GM19397 (cell line): ENCODE measurements around the gene ZFYVE19.
"Not testable (repeated sequence)": the region's sequence is repeated elsewhere in the genome, so short reads cannot be mapped to it uniquely, and the experiment has no call there.

ENCODE experiments used
- ATAC-seq: cut with Tn5 transposase; IDR thresholded peaks from one replicate; pipeline ENCODE4 v1.9.1; 2021; ENCODE audit warnings: mild to moderate bottlenecking, moderate library complexity; ENCODE audit not compliant: unreplicated experiment

The ZFYVE19 gene

DNA sequence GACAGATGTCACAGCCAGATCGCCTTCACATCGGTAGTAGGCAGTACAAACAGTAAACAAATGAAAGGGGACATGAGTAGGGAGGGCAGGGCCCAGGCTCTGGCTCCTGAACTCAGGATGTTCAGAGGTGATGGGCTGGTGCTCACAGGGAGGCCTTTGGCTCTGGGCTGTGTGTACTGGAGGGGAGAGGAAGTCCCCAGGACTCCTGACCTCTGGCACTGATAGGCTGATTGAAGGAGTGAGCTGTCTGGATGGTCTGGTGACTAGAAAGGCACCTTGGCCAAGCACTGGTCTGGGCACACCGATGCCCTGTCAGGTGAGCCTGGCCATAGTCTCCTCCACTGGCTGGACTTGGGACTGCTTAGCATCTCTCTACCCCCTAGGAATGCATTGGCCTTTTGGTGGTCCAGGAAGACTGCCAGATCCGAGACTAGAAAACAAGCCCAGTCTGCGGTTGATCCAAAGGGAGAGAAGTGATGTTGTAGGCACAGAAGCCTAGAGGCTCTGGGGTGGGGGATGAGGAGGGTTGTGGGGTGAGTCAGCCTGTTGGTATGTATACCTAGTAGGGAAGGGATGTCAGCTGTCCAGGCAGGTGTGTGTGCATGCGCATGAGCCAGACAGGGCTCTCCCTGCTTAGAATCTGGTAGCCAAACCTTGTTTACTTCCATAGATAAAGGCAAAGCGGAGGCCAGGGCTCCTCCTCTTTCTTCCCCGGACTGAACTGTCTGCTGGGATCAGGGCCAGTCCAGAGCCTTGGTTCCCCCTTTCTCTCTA, 38.8 kb downstream of the ZFYVE19 start:
- ATAC-seq: no peak

DNA sequence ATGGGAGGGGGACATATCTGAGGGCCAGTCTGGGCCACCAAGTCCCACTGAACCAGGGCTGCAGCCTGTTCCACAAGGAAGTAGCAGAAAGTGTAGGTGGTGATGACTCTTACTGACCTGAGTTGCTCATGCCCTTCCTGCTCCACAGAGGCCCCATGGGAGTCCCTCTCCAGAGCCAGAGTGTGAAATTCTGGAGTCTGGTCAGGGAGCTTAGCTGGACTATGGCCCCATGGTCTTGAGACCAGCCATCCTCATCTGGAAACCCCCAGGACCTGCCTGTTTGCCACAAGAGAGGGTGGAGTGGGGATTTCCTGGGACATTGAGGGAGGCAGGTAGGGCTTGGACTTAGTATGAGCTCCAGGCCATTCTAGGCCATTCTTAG, 39.9 kb downstream of the ZFYVE19 start:
- ATAC-seq: no peak

DNA sequence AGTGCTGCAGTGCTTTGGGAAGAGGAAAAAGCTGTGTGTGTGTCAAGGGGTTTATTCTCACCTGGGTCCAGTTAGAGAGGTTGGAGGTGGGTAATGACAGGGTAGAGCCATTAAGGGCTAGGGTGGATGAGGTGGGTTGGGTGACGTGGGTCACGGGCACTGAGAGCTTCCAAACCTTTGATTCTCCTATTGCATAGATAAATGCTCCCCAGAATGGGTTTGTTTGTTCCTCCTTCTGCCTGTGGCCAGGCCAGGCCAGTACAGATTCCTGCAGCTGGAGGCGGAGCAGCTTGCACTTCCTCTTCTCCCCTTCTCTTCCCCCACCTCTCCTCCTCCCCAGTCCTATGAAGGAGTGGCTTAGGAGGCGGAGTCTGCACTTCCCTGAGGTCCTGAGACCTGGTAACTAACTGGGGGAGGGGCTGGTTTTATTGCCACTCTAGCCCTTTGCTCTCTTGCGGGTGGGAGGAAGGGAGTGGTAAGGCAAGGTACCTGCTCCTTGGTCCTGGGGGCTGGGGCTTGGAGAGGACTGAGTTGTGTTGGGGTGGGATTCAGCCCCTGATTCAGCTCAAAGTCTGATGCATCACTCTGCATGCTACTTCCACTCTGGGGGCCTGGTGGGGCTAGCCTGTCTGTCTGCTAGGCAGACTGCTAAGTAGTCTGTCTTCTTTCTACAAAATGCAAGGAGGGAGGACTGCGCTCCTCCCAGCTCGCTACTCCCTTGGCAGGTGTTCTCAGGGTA, 40.5 kb downstream of the ZFYVE19 start:
- ATAC-seq: no peak

DNA sequence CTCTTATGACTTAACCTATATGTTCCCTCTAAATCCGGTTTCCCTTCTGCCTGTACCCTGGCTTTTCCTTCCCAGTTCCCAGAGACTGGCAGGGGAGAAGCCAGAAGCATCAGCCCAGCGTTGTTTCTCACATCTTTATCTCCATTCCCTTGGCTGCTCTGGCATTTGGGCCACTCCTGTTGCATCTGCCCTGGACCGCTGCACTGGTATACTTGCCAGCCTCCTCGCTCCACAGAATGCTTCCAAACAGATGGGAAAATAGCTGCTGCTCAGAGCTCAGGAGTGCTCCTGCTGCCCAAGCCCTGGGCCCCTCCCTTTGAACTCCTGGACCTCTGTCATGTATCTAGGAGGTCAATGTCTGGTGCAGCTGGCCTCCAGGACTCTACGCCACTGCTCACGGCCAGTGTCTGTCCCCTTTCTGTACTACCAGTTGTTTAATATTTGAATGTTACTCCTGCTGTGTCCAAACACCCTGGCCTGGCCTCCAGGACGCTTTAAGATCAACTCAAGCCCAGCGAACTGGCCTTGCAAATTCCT, 43.8 kb downstream of the ZFYVE19 start:
- no peak for ATAC-seq

DNA sequence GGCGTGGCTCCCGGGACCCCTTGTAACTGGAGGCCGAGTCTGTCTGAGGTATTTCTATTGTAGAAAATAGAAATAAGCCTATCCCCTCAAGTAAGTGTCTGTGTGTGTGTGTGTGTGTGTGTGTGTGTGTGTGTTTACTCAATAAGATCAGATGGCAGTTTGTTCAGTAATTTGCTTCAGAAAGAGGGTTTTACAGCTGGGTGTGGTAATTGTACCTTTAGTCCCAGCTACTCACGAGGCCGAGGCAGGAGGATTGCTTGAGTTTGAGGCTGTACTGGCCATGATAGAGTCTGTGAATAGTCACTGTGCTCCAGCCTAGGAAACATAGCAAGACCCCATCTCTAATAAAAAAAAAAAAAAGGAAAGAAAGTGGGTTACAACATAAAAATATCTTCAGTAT, 45.6 kb downstream of the ZFYVE19 start:
- no peak for ATAC-seq

GRCh38 chr15:40853241-40853890, 46.5 kb downstream of the ZFYVE19 start:
- ATAC-seq: no peak

DNA sequence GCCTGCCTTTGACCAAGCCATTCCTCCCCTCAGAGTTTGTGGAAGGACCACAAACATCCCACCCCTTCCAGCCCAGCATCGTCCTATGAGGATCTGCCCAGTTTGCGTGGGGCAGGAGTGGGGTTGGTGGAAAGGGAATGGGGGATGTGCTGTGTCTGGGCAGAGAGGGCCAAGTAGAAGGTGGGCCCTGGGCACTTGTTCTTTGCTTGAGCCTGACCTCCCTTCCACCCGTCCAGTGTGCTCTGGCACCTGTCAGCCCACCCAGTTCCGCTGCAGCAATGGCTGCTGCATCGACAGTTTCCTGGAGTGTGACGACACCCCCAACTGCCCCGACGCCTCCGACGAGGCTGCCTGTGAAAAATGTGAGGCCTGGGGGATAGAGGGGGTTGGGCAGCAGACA, 47.3 kb downstream of the ZFYVE19 start:
- no peak for ATAC-seq

GRCh38 chr15:40855706-40856234, 48.9 kb downstream of the ZFYVE19 start:
- ATAC-seq: no peak

- ATAC-seq: no peak
Measured at GRCh38 chr15:40856746-40857145, 49.9 kb downstream of the ZFYVE19 start.

DNA sequence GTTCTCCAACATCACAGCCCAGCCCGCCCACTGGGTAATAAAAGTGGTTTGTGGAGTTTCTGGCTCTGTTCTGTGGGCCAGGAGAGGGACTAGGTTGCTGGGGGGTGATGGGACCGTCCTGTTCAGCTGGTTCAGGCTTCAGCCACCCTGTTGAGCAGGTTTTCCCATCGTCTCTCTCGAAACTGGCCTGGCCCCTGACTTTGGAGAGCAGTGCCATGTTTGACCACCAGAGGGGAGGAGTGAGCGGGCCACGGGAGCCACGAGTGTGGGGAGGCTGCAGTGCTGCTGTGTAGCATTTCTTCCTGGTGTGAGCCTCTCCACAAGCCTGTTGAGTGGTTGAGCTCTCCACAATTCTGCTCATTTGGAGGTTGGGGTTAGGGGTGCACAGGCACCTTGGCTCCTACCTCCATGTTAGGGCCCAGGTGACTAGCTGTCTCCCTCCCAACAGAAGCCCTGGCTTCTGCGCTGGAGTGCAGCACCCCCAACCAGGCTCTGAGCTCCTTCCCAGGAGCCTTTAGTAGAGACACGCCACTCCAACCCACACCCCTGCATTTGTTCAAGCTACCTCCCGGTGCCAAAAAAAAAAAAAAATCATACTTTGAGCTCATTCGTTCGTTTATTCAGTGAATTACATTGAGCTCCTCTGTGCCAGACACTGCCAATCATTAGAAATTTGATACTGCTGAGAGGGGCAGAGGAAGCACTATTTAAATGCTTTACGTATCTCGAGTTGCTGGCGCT, 50.9 kb downstream of the ZFYVE19 start:
- peak; percentile 70 for ATAC-seq

GRCh38 chr15:40858706-40859105, 51.8 kb downstream of the ZFYVE19 start:
- ATAC-seq: no peak

DNA sequence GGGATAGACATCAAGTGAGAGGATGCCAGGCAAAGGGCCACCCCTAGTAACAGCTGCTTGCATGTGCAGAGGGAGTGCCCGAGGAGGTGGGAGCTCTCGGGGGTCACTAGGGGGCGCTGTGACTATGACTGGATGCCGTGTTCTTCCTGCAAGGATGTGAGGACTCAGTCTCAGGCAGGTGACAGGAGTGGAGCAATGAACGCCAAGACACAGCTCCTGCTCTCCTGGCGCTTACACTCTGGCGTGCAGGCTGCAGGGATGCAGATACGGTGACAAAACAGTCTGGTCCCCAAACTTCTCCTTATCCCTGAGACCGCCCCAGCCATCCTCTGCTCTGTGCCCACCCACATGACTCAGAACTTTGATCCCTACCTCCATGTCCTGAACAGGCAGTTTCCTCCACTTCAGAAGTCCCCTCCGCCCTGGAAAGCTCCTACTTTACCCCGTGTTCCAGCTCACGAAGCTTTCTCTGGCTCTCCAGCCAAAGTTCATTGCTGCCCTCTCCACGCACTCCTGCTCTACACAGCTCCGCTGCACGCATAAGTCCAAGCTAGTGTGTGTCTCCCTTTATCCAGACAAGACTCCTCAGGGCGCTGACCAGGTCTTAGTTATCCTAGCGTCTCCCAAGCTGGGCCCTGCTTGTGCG, 52.4 kb downstream of the ZFYVE19 start:
- no peak for ATAC-seq

DNA sequence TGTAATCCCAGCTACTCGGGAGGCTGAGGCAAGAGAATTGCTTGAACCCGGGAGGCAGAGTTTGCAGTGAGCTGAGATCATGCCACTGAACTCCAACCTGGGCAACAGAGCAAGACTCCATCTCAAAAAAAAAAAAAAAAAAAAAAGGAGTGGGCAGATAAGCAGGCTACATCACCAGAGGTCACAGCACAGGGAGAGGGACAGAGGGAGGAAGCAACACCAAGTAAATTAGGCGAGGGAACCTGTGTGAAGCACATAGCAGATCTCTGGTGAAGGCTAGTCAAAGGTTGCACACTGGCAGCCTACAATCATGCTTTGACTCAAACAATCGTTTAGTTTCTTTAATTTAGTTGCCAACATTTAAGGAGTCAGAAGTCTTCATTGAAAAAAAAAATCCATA, 54.3 kb downstream of the ZFYVE19 start:
- ATAC-seq: not testable (repeated sequence)

DNA sequence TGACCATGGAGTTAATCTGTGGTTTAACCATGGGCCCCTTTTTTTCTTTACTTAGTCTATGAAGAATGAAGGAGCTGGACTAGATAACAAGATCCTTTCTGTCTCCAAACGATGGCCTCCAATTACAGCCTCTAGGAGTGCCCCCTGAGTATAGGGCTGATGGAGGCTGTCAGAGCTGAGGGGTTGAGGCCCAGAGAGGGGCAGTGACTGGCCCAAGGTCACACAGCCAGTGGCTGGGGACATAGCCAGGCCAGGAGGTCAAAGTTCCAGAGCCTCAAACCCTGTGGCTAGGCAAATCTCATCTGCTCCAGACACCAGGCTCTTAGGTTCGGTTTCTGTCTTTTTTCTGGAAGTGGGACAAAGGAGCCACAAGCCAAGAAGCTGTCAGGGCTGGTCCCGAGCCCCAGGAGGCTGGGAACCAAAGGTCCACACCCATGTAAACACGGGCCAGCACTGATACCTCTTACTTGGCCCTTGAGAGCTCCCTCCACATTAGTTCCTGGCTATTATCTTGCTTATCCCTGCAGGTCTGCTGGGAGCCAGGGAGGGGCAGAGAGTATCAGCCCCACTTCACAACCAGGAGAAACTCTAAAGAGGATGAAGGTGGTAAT, 56.9 kb downstream of the ZFYVE19 start:
- no peak for ATAC-seq
